ENCODE results near the gene KYNU. TPM values are rescaled to one million over a fixed set of nuclear protein-coding genes. Genes with fewer than 3 reads are reported as not detected.
"Not testable (repeated sequence)": the region's sequence is repeated elsewhere in the genome, so short reads cannot be mapped to it uniquely, and the experiment has no call there.

Gene KYNU
- total RNA-seq, 1 donor from 2014 or later, result 0.17 TPM

- DNase-seq, result peak; percentile 1
Measured at GRCh38 chr2:143030127-143030526, 152.7 kb downstream of the KYNU start.

GRCh38 chr2:143034292-143035074, 157.0 kb downstream of the KYNU start:
- peak; percentile 83 for DNase-seq

- DNase-seq, result no peak
Measured at GRCh38 chr2:143051465-143051864, 174.0 kb downstream of the KYNU start.

GRCh38 chr2:143053437-143053836, 176.0 kb downstream of the KYNU start:
- DNase-seq, result not testable (repeated sequence)

GRCh38 chr2:143056550-143056949, 179.1 kb downstream of the KYNU start:
- DNase-seq, result no peak

GRCh38 chr2:143058851-143059250, 181.4 kb downstream of the KYNU start:
- no peak for DNase-seq

- DNase-seq, result no peak
Measured at GRCh38 chr2:143063612-143064200, 186.2 kb downstream of the KYNU start.

GRCh38 chr2:143068094-143068493, 190.6 kb downstream of the KYNU start:
- no peak for DNase-seq

- peak; percentile 5 for DNase-seq
Measured at GRCh38 chr2:143068509-143068908, 191.0 kb downstream of the KYNU start.

GRCh38 chr2:143070704-143071103, 193.2 kb downstream of the KYNU start:
- no peak for DNase-seq

- no peak for DNase-seq
Measured at GRCh38 chr2:143071185-143071876, 193.9 kb downstream of the KYNU start.

GRCh38 chr2:143074913-143075312, 197.4 kb downstream of the KYNU start:
- DNase-seq, result not testable (repeated sequence)

- no peak for DNase-seq
Measured at GRCh38 chr2:143075711-143076110, 198.2 kb downstream of the KYNU start.

GRCh38 chr2:143078104-143078503, 200.6 kb downstream of the KYNU start:
- DNase-seq, result no peak

- no peak for DNase-seq
Measured at GRCh38 chr2:143081616-143082015, 204.2 kb downstream of the KYNU start.

- peak; percentile 60 for DNase-seq
Measured at GRCh38 chr2:143083636-143084035, 206.2 kb downstream of the KYNU start.

GRCh38 chr2:143084462-143084861, 207.0 kb downstream of the KYNU start:
- peak; percentile 4 for DNase-seq

GRCh38 chr2:143085125-143085784, 207.8 kb downstream of the KYNU start:
- no peak for DNase-seq

- DNase-seq, result no peak
Measured at GRCh38 chr2:143087033-143087432, 209.6 kb downstream of the KYNU start.

- DNase-seq, result no peak
Measured at GRCh38 chr2:143088388-143088787, 210.9 kb downstream of the KYNU start.

- not testable (repeated sequence) for DNase-seq
Measured at GRCh38 chr2:143089520-143089919, 212.1 kb downstream of the KYNU start.

Measured in dermis blood vessel endothelial cell (primary cell).